Erythroblast (primary cell): Measurements from ENCODE around the gene CDC14A.

Source experiments
- DNase-seq, 2 experiments: peaks; one replicate each; lab custom pipeline; 2025; lab: John Stamatoyannopoulos, UW
- GATA1 ChIP-seq: IDR thresholded peaks from 2 replicates; pipeline ENCODE4 v1.6.1; 2011; ENCODE audit warnings: low read depth, mild to moderate bottlenecking, control low read depth, low read length, moderate library complexity
- POLR2A ChIP-seq: IDR thresholded peaks from 2 replicates; pipeline ENCODE4 v1.6.1; 2011; ENCODE audit warnings: mild to moderate bottlenecking, low read length

The CDC14A gene

DNA sequence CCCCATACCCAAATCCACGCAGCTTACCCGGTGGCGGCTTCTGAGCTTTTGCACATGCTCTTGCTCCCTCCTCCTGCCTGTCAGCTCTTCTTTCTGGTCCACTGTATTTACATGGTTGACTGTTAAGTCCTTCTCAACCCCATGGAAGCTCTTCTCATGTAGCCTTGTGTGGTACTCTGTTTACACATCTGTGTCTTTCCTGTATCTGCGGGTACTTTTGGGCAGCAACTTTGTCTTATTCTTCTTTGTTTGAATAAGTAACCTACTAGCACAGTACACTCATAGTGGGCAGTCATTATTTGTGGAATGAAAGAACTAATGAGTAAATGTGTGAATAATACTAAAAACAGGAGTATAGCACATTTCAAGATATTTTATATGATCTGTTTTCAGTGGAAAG lies 97.2 kb downstream of the CDC14A start:
- no peak for TF ChIP-seq GATA1
- TF ChIP-seq POLR2A = no peak
- peak in 1 of 2 experiments; percentile 10 for DNase-seq

DNA sequence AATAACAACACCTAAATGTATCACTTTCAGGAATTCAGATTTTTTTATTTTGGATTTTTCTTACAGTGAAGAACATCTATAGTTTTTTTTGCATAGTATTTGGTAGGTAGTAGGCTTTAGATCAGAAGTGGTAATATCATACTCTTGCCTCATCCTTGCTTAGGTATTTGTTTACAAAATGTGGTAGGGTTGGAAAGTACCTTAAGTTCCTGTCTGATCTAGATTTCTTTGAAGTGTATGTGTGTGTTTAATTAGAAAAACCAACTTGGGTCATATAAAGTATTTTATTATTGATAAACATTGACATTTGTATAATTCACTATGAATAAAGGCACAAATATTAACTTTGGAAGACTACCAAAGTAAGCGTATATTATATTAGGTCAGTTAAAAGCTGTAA lies 100.3 kb downstream of the CDC14A start:
- TF ChIP-seq POLR2A (no peak), GATA1 (no peak)
- no peak for DNase-seq

DNA sequence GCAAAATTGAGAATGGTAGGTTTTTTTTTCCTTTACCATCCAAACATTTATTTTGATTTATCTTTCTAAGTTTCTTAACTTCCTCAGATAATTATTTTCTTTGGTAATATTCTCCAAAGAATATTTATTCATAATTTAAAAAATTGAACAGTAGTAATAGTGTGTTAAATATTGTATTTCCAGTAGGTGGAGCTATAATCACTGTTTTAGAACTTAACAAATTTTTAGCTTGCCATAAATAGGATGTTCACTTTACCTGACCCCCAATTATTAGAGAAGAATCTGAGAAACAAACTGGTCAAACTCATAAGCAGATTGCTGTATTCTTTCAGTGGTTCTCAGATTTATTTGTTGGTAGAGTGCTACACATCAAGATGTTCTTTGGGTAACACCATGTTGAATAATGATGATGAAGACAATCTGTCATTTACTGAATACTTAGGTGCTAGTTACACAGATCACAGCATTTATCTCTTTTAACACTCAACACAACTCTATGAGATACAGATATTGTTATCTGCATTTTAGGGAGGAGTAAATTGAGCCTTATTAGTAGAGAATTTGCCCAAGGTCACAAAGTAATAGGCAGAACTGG lies 103.3 kb downstream of the CDC14A start:
- peak; percentile 43 to 55 for DNase-seq

GRCh38 chr1:100456880-100457279 lies 104.6 kb downstream of the CDC14A start:
- TF ChIP-seq POLR2A (no peak), GATA1 (no peak)
- peak; percentile 16 to 34 for DNase-seq

More for the DNA sequence above, 103.3 kb downstream of the CDC14A start:
- TF ChIP-seq GATA1 (no peak), POLR2A (no peak)

DNA sequence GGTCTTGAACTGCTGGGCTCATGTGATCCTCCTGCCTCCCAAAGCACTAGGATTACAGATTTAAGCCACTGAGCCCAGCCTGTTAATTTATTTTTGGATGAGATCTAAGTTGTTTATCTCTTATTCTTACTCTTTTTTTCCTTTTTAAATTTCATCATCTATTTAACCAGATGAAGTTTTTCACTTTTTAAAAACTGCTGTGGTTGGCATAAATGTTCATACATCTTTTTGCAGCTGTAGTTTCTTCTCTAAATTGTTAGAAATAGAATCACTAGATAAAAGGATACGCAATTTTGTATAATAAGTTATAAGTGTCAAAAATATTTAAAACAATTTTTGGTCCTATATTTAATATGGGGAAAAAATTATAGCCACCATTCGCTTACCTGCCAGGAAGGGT lies 105.4 kb downstream of the CDC14A start:
- TF ChIP-seq POLR2A (no peak), GATA1 (no peak)
- DNase-seq = no peak

DNA sequence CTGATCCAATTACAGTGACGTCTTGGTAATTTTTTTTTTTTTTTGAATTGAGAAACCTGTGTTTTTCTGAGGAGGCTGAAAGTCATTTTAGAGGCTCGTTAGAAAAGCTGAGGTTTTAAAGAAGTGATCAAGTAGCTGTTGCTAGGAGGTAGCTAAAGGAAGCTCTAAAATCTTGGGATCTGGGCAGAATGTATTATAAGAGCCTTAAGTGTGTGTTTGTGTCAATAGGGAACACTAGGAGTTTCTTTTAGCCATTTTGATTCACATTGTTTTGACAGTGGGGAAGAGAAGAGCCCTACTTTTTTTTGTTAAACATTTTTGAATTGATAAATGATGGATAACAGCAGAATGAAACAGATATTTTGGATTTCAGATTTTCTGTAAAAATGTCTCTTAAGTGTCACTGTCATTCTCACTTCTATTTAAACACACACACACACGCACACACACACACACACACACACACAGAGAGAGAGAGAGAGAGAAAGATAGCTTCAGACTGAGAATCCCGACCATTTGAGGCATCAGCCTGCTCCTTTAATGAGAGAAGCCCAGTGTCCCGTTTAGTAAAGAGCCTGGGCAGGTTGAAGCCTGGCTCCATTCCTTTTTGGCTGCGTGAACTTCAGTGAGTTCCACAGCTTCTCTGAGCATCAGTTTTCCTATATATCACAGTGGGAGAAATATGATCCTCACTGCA lies 106.5 kb downstream of the CDC14A start:
- TF ChIP-seq POLR2A (no peak), GATA1 (no peak)
- peak in 1 of 2 experiments; percentile 36 for DNase-seq

GRCh38 chr1:100459358-100460114 lies 107.2 kb downstream of the CDC14A start:
- no peak for TF ChIP-seq POLR2A
- TF ChIP-seq GATA1 = no peak
- peak; percentile 84 to 90 for DNase-seq

DNA sequence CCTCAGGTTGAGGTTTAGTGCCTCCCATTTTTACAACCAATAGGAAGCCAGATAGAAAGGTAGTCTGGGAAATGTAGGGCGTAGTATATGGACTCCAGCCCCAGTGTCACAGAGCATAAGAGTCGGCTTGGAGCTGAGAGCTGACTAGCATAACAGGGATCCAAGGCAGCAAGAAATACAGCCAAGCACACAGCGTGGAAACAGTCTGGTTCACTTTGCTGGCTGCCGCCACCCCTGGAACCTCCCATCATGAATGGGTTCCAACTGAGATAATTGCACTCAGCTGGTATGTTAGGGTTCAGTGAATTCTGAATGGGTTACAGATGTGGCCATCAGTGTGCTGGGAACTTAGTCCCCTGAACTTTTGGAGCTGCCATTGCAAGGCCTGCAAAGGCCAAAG lies 108.9 kb downstream of the CDC14A start:
- DNase-seq = no peak
- TF ChIP-seq GATA1 (no peak), POLR2A (no peak)

DNA sequence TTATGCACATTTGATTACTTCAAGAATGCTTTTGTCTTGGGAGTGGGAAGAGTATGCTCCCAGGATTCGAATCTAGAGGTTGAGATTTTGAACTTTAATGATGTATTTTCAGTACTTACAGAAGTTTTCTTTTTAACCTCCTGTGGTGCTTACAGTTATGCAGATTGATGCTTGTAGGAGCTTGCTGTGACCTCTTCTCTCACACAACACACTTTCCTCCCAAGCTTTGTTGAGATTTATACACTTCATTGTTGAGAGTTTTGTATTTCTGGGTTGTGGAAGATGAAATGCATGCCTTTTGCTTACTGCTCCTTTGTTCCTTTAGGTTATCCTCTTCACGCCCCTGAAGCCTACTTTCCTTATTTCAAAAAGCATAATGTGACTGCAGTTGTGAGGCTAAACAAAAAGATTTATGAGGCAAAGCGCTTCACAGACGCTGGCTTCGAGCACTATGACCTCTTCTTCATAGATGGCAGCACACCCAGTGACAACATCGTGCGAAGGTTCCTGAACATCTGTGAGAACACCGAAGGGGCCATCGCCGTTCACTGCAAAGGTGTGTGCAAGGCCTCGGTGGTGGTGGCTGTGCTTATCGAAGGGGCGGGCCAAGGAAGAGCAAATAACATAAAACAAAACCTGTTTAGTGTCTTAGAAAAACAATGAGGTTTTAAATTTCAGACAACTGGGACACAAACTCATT lies 110.2 kb downstream of the CDC14A start:
- TF ChIP-seq GATA1 (no peak), POLR2A (no peak)
- no peak for DNase-seq

DNA sequence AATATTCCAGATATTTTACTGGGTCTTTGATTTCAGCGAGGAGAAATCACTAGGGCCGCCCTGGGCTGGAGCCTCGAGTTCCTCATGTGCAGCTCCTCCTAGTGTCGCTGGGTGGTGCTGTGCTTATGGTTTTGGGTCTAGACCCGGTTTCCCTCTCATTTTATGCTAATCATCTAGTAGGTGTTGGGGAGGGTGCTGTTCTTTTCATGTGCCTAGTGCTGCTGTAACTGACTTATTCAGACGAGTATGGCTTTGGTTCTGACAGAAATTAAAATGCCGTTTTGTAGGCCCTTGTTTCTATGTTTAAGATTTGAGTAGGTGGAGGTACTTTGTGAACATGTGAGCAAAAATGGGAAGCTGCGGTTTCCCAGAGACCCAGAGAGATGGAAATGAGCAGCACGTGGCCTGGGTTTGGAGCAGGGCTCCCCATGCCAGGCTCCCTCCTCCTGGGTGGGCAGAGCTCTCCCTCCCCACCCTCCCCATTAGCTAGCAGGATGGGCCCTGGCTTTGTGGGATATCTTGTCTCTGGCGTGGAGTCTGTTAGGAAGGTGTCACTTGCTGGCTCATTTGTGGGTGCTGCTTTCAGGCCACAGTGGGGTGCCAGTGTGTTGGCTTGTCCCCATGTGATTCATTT lies 111.6 kb downstream of the CDC14A start:
- no peak for TF ChIP-seq GATA1
- DNase-seq = peak; percentile 81 to 82

- no peak for TF ChIP-seq POLR2A
- TF ChIP-seq GATA1 = no peak
- DNase-seq = no peak
Measured at GRCh38 chr1:100469578-100469977, 117.3 kb downstream of the CDC14A start.

GRCh38 chr1:100474834-100475233 lies 122.5 kb downstream of the CDC14A start:
- no peak for DNase-seq

DNA sequence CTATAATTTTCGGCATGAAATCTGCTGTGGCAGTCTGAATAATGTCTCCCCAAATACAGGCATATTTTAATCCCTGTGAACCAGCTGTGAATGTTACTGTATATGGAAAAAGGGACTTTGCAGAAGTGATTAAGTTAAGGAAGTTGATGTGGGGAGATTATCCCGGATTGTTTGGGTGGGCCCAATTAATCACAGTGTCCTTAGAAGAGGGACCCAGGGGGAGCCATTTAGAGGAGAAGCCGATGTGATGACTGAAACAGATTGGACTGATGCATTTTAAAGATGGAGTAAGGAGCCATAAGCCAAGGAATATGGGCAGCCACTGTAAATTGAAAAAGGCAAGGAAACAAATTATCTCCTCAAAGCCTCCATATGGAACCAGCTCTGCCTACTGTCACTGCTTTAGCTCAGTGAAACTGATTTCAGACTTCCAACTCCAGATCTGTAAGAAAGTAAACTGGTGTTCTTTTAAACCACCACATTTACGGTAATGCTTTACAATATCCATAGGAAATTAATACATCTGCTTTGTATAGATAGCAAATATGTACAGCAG lies 124.5 kb downstream of the CDC14A start:
- no peak for DNase-seq
- TF ChIP-seq POLR2A (no peak), GATA1 (no peak)

More at GRCh38 chr1:100474834-100475233, 122.5 kb downstream of the CDC14A start:
- no peak for TF ChIP-seq POLR2A
- TF ChIP-seq GATA1 = no peak
